ENCODE measurements around the gene TTC1.

GRCh38 chr5:160064417-160064810 lies 55.5 kb downstream of the TTC1 start:
- TF ChIP-seq CTCF (IDR thresholded peaks at IDR 0.05 in 4 of 5, conservative IDR thresholded peaks at IDR 0.05 in 1 of 5) (no peak), POLR2A (IDR thresholded peaks at IDR 0.05) (no peak)

Measured in gastrocnemius medialis (tissue), 4 donors.